Skeletal muscle tissue (tissue), 4 donors: ENCODE results near the gene ZNF865. TPM values are rescaled to one million over a fixed set of nuclear protein-coding genes. Genes with fewer than 3 reads are reported as not detected.

Source experiments
- H3K27ac ChIP-seq: one replicate; pipeline ENCODE4 v1.7.0; 2013; ENCODE audit warnings: mild to moderate bottlenecking, low read depth, low read length, inconsistent platforms
- H3K27me3 ChIP-seq, 3 donors: one replicate each; pipeline ENCODE4 v1.7.0; 2013; ENCODE audit warnings: low read length in 3 of 3; ENCODE audit not compliant: control insufficient read depth in 3 of 3, insufficient read depth in 3 of 3
- H3K36me3 ChIP-seq, 3 donors: one replicate each; pipeline ENCODE4 v1.7.0; 2013; ENCODE audit warnings: low read length in 3 of 3; ENCODE audit not compliant: control insufficient read depth in 3 of 3, insufficient read depth in 3 of 3
- H3K4me1 ChIP-seq, 3 donors: one replicate each; pipeline ENCODE4 v1.7.0; 2013; ENCODE audit warnings: low read length in 3 of 3, mild to moderate bottlenecking in 3 of 3; ENCODE audit not compliant: control insufficient read depth in 3 of 3, insufficient read depth in 3 of 3
- H3K4me3 ChIP-seq, 3 donors: one replicate each; pipeline ENCODE4 v1.7.0; 2013; ENCODE audit warnings: low read length in 3 of 3
- H3K9ac ChIP-seq, 3 donors: one replicate each; pipeline ENCODE4 v1.7.0; 2013; ENCODE audit warnings: low read length in 3 of 3, mild to moderate bottlenecking in 3 of 3, moderate library complexity in 2 of 3, low read depth in 1 of 3
- H3K9me3 ChIP-seq, 3 donors: one replicate each; pipeline ENCODE4 v1.7.0; 2013; ENCODE audit warnings: low read length in 3 of 3; ENCODE audit not compliant: control insufficient read depth in 3 of 3
- total RNA-seq: library from RNA; depleted of rRNA; stranded (reverse); fragments of >200 nt; gene quantifications from one replicate; pipeline ENCODE4 v1.2.3, GENCODE V29; 2014
- donor health status: Osteomylitis.

Gene ZNF865
- total RNA-seq, 1 donor from 2014 or later, result 1.0 TPM

GRCh38 chr19:55663846-55664536, 58.5 kb downstream of the ZNF865 start:
- H3K4me1 ChIP-seq, result peaks cover 4 to 9% (median 9%) of the 10 kb centered on the region in 3 donors
- H3K36me3 ChIP-seq, result peaks cover 66 to 75% (median 70%) of the 10 kb centered on the region in 3 donors
- no peaks in the 10 kb centered on the region for H3K9me3 ChIP-seq
- H3K27ac ChIP-seq, result no peak overlapping the region
- no peaks in the 10 kb centered on the region for H3K27me3 ChIP-seq
- no peak overlapping the region for H3K9ac ChIP-seq
- no peak overlapping the region for H3K4me3 ChIP-seq

- Histone ChIP-seq H3K27ac (no peak overlapping the region), H3K27me3 (no peaks in the 10 kb centered on the region), H3K4me1 (peaks cover 5 to 11% (median 11%) of the 10 kb centered on the region in 3 donors), H3K9me3 (no peaks in the 10 kb centered on the region), H3K36me3 (peaks cover 78 to 83% (median 80%) of the 10 kb centered on the region in 3 donors), H3K9ac (no peak overlapping the region), H3K4me3 (no peak overlapping the region)
These were observed 61.0 kb downstream of the ZNF865 start for GRCh38 chr19:55666343-55667005.

Other genes starting within 250 kb of the ZNF865 start
- gene GARIN5B, start 242.4 kb upstream of the ZNF865 start, total RNA-seq, result not detected
- gene IL11, start 235.2 kb upstream of the ZNF865 start, total RNA-seq, result not detected
- not detected for gene TMEM190, start 228.8 kb upstream of the ZNF865 start, total RNA-seq
- gene TMEM238, start 221.4 kb upstream of the ZNF865 start, total RNA-seq, result not detected
- gene RPL28, start 219.7 kb upstream of the ZNF865 start, total RNA-seq, result 229 TPM
- 11.0 TPM for gene UBE2S, start 197.9 kb upstream of the ZNF865 start, total RNA-seq
- gene SHISA7, start 162.3 kb upstream of the ZNF865 start, total RNA-seq, result not detected
- gene ISOC2, start 144.0 kb upstream of the ZNF865 start, total RNA-seq, result 25.1 TPM
- gene C19orf85, start 140.9 kb upstream of the ZNF865 start, total RNA-seq, result not detected
- 0.52 TPM for gene ZNF628, start 129.0 kb upstream of the ZNF865 start, total RNA-seq
- 8.4 TPM for gene NAT14, start 120.5 kb upstream of the ZNF865 start, total RNA-seq
- gene SSC5D, start 117.2 kb upstream of the ZNF865 start, total RNA-seq, result 17.7 TPM
- 1.0 TPM for gene SBK2, start 68.5 kb upstream of the ZNF865 start, total RNA-seq
- not detected for gene SBK3, start 60.1 kb upstream of the ZNF865 start, total RNA-seq
- gene ZNF579, start 24.8 kb upstream of the ZNF865 start, total RNA-seq, result 1.6 TPM
- under 0.01 TPM for gene FIZ1, start 6.1 kb upstream of the ZNF865 start, total RNA-seq
- 4.7 TPM for gene ZNF524, start 5.4 kb upstream of the ZNF865 start, total RNA-seq
- 8.9 TPM for gene ZNF784, start 18.9 kb downstream of the ZNF865 start, total RNA-seq
- 2.1 TPM for gene ZNF580, start 35.4 kb downstream of the ZNF865 start, total RNA-seq
- gene ZNF581, start 38.0 kb downstream of the ZNF865 start, total RNA-seq, result 17.2 TPM
- 3.1 TPM for gene CCDC106, start 42.6 kb downstream of the ZNF865 start, total RNA-seq
- 52.2 TPM for gene U2AF2, start 49.4 kb downstream of the ZNF865 start, total RNA-seq
- 5.7 TPM for gene EPN1, start 69.6 kb downstream of the ZNF865 start, total RNA-seq
- not detected for gene NLRP9, start 132.8 kb downstream of the ZNF865 start, total RNA-seq
- gene RFPL4A, start 153.4 kb downstream of the ZNF865 start, total RNA-seq, result 0.52 TPM
- not detected for gene RFPL4AL1, start 163.5 kb downstream of the ZNF865 start, total RNA-seq
- under 0.01 TPM for gene NLRP11, start 226.4 kb downstream of the ZNF865 start, total RNA-seq
- gene NLRP4, start 230.9 kb downstream of the ZNF865 start, total RNA-seq, result not detected